SIG-M5 (cell line): ENCODE data around the gene TP53I13.

Source experiments
- DNase-seq: peaks from one replicate; lab custom pipeline; 2025; lab: John Stamatoyannopoulos, UW

TP53I13 gene

DNA sequence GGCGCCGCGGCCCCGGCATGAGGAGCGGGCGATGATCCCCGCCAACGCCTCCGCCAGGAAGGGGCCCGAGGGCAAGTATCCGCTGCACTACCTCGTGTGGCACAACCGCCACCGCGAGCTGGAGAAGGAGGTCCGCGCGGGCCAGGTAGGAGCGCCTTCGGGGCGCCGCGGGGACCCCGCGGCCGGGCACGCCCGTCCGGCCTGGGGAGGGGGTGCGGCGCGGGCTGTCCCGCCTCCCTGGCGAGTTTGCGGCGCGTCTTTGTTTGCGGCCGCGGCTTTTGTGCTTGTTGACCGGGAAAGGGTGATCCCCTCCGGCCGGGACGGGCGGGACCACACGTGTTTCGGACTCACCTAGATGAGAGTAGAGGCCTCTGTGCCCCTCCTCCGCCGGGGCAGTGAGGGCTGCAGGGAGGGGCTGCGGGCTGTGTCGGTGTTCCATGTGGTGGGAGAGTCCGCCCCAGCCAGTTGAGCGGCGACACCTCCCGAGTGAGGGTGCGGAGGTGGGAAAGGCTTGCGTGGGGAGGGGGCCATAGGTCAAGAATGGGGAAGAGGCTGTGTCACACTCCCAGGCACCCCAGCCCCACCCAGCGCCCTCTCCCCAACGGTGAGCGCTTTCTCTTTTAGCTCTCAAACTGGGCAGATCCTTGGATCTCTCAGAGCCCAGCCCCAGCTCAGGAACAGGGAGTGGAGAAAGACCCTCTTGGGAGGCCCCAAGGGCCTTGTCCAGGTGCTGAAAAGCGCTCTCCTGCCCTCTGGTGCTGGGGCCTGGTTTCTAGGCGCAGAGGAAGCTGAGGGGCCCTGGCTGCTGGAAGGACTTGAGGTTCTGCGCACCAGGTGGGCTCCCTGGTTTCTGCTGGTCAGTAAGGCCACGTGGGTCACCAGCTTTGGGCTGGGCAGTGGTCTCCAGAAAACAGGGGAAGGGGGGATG is 25.4 kb downstream of the TP53I13 start:
- no peak for DNase-seq

DNA sequence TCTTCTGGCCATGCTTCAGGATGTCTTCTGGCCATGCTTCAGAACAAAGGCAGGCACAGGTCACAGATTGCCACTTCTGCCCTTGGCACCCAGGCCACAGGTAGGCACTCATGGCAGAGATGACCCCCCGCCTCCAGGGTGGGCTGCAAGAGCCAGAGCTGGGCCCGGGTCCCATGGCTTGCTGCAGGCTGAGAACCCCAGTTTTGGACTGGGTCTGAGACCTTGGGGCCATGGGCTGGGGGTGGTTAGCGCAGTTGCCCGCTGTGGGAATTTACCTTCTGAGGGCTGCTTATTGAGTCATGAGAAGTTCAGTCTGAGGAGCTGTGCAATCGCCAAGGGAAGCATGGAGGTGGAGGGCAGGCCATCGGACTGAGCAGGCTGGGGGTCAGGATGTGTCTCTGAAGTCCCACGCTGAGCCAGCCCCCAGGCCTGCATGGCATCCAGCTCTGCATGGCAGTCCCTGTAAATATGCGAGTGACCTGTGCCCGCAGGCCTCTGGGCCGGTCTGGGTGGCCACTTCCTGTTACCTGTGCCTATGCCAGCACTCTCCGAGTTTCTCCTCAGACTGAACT is 26.1 kb downstream of the TP53I13 start:
- DNase-seq: no peak

DNA sequence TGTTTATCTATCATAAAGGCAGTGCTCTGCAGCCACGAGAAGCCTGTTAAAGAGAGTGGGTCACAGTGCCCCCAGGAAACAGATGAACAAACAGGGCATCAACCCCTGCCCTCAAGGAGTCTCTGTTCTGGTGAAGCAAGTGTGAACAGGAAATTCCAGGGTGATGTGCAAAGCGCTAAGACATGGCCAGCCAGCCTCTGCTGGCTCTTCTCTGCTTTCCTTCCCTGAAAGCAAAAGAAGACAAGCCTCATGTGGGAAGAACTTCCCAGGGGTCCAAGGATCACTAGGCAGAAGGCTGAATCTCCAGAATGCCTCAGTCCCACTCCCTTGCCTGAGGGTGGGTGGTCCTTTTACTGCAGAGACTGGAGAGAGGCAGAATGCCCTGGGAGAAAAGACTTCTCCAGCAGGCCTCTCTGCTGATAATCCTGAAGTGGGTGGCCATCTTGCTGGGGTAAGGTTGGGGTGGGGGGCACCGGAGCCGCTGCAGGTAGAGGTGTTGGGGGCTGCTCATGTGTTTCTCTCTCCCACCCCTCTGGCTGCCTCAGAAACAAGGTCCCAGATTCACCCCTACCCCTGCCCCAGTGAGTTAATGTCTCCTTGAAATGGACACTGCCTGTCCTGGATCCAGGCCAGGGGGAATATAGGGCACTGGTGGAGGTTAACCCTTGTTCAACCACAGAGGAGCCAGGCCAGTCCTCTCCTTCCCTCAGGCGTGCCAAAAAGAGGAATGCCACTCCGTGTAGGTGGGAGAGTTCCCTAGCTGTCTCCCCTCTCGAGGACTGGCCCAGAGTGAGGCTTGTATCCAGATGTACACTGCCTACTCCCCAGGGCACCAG is 26.8 kb downstream of the TP53I13 start:
- DNase-seq: no peak

- no peak for DNase-seq
Observed at GRCh38 chr17:29595943-29596774, 27.7 kb downstream of the TP53I13 start.

DNA sequence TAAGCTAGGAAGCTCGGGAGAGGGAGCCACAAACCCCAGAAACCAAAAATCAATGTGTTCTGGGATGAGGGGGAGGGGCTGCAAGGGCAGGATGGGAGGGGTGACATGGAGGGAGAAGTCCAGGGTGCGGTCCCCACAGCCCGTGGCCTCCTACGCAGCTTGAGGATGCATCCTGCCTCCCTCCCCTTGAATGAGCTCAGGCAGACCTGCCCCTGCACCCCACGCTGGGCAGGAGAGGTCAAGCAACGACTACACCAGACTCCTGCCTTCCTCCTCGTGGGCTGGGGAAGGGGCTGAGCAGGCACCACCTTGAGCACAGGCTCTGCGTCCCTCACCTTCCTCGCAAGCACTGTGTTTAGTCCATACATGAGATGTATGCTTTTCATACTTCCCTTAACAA is 28.3 kb downstream of the TP53I13 start:
- DNase-seq: no peak

GRCh38 chr17:29597361-29598172 is 29.1 kb downstream of the TP53I13 start:
- no peak for DNase-seq

GRCh38 chr17:29603109-29603674 is 34.7 kb downstream of the TP53I13 start:
- no peak for DNase-seq

DNA sequence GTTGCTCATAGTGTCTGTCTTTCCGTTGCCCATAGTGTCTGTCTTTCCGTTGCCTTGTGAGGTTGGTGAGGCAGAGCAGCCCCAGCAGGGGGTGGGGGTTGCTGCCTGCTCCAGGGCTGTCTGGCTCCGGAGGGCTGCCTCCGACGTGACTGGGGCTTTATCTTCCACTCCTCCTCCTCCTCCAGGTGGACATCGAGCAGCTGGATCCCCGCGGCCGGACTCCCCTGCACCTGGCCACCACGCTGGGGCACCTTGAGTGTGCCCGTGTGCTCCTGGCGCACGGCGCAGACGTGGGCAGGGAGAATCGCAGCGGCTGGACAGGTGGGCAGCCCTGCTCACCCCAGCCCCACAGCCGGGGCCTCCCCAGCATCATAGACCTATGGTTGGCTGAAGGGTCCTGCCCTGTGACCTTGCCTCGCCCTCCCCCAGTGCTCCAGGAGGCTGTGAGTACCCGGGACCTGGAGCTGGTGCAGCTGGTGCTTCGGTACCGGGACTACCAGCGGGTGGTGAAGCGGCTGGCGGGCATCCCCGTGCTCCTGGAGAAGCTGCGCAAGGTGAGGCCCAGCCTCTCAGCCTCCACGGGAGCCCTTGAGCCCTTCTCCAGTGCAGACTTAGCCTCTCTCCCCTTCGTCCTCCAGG is 39.2 kb downstream of the TP53I13 start:
- DNase-seq: no peak

DNA sequence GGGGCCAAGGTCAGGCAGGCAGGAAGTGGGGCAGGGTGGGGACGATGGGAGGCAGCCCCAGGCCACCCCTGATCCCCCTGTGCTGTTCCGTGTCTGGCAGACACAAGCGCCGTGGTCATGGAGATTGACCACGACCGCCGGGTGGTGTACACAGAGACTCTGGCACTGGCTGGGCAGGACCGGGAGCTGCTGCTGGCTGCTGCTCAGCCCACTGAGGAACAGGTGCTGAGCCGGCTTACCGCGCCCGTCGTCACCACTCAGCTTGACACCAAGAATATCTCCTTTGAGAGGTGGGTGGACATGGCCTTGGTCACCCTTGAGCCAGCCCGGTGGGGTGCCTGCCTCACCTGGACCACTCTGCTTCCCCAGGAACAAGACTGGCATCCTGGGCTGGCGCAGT is 40.5 kb downstream of the TP53I13 start:
- no peak for DNase-seq

DNA sequence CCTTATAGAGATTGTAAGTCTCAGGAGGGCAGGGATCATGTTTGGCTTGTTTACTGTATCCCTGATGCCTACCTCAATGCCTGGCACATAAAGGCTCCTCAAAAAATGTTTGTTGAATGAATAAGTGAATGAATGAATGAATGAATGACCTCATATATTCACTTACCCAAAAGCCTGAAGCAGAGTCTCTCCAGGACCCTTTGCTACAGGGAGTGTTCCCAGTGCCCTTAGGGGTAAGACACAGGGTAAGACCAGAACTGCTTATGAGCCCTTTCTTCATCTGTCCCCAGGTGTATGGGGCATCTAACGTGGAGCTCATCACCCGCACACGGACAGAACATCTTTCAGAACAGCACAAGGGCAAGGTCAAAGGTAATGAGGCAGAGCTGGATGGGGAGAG is 41.9 kb downstream of the TP53I13 start:
- no peak for DNase-seq

DNA sequence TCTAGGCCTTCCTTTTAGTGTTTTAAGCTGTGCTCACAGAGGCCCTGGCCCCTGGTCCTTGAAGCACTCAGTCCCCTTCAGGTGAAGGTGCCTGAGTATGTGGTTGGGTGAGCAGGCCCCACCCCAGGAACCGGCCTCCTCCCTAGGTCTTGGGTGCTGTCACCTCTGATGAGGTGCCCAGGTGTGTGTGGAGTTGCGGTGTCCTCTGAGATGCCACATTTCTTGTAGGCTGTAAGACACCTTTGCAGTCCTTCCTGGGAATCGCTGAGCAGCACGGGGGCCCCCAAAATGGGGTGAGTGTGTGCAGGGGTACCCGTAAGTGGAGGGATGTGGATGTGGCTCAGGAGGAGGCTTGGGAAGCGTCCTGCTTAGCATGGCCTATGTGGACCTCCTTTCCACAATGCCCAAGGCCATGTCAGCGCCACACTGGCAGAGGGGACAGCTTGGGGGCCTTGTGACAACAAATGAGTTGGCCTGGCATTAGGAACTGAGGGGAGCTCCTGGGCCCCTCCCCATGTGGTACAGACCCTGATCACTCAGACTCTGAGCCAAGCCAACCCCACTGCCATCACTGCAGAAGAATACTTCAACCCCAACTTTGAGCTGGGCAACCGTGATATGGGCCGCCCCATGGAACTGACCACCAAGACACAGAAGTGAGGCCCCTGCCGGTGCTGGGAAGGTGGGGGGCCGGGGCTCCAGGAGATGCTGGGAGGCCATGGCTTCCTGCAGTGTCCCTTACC is 43.0 kb downstream of the TP53I13 start:
- no peak for DNase-seq

DNA sequence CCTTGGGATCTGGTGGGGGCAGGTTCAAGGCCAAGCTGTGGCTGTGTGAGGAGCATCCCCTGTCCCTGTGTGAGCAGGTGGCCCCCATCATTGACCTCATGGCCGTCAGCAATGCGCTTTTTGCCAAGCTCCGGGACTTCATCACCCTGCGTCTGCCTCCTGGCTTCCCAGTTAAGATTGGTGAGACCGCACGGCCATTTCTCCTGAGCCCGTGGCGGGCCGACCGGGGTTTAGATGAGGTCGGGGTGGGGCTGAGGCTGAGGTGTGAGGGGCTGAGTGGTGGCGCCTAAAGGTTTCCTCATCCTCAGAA is 43.5 kb downstream of the TP53I13 start:
- no peak for DNase-seq

GRCh38 chr17:29612404-29613280 is 44.1 kb downstream of the TP53I13 start:
- DNase-seq: no peak

DNA sequence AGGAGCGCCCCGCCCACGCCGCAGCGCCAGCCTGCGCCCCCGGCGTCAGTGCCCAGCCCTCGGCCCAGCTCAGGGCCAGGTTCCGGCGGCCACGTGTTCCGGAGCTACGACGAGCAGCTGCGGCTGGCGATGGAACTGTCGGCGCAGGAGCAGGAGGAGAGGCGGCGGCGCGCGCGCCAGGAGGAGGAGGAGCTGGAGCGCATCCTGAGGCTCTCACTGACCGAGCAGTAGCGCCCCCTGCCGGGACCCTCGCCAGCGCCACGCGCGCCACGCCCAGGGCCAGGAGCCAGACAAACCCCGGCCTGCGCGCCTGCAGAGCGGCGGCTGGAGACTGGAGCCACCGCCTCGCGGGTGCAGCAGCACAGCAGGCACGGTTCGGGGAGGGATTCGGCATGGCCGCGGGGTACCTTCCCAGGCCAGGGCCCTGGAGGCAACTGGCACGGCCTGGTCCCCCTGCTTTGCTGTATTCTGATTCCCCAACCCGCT is 44.9 kb downstream of the TP53I13 start:
- DNase-seq: no peak

DNA sequence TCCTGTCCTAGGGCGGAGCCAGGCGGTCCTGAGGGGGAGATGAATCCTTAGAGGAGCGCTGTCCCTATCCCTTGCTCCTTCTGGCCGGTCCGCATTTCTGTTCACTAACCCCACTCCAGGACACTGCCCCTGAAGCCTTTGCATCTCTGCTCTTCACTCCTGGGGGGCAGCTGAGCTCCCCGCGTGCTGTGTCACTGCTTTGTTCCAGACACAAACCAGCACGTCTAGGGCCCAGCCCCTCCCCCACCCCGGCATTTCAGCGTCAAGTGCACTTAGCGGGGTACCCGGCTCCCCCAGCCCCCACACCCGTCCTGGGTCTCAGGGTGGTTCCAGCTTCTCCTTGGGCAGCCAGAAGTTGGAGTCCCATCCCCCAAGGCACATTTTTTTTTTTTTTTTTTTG is 45.4 kb downstream of the TP53I13 start:
- DNase-seq: no peak

DNA sequence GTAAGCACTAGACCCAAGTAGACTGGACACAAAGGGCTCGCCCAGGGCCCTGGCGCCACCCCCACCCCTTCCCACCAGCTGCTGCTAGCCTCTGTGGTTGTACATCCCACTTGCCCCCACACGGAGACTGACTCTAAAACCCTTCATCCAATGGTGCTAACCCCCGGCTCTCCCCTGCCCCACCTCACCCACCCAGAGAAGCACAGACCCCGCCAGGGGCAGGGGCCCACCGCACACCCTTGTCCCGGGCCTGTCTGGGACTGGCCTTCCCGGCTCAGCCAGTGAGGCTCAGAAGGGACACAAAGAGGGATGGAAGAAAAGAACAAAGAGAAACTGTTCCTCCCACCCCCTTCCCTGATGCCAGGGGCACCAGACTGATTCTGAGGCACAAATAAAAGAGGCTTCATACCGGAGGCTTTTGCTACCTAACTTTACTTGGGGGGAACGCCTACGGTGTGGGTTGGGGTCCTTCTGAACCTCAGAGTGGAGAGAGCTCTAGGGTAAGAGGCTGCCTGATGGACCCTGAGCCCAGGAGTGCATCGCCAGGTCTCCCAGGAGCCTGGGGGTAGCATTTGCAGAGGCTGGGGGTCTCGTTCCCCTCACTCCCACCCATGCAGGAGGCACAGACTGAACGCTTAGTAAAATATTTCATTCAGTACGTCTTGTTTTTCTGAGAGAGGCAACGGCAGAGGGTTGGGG is 46.0 kb downstream of the TP53I13 start:
- DNase-seq: no peak

- DNase-seq: no peak
Observed at GRCh38 chr17:29615048-29615385, 46.5 kb downstream of the TP53I13 start.
